ENCODE data around the gene PIGS. TPM values are rescaled to one million over a fixed set of nuclear protein-coding genes. Genes with fewer than 3 reads are reported as not detected.

The PIGS gene
- total RNA-seq = 43.0 and 62.8 TPM in 2 replicates

GRCh38 chr17:28571361-28572122, at the start of gene PIGS:
Gene PIGS, minus strand, starts transcription at chr17:28571524. Its CDS starts 28 bp downstream, at chr17:28571496.

GRCh38 chr17:28613931-28614381, 42.6 kb upstream of the PIGS start, which contains the start of gene RSKR:
Gene RSKR, minus strand, starts transcription at chr17:28614185. Its CDS starts 24 bp downstream, at chr17:28614161.

GRCh38 chr17:28598799-28599310, 27.5 kb upstream of the PIGS start, which contains the start of gene SPAG5:
Gene SPAG5, minus strand, starts transcription at chr17:28599025. Its CDS starts 79 bp downstream, at chr17:28598946.

GRCh38 chr17:28576758-28577465, 5.6 kb upstream of the PIGS start, which contains the start of gene ALDOC:
Gene ALDOC, minus strand, starts transcription at chr17:28576895. Its CDS starts 1,363 bp downstream, at chr17:28575532.

GRCh38 chr17:28552176-28552999, 18.9 kb downstream of the PIGS start, which contains the start of gene UNC119:
Gene UNC119, minus strand, starts transcription at chr17:28552624. Its CDS starts 67 bp downstream, at chr17:28552557.

GRCh38 chr17:28505986-28506665, 65.2 kb downstream of the PIGS start, which contains the start of gene FOXN1:
Gene FOXN1, plus strand, starts transcription at chr17:28506348. Its CDS starts 17,622 bp downstream, at chr17:28523970.

Other genes with a start within 250 kb of the PIGS start
- gene IFT20, start 236.1 kb downstream of the PIGS start, total RNA-seq = 39.3 and 52.8 TPM in 2 replicates
- 47.9 and 50.8 TPM in 2 replicates for gene TNFAIP1, start 235.8 kb downstream of the PIGS start, total RNA-seq
- gene POLDIP2, start 214.0 kb downstream of the PIGS start, total RNA-seq = 79.1 and 98.4 TPM in 2 replicates
- gene SEBOX, start 206.3 kb downstream of the PIGS start, total RNA-seq = not detected in 2 replicates
- 0.07 and 0.13 TPM in 2 replicates for gene VTN, start 201.2 kb downstream of the PIGS start, total RNA-seq
- 4.4 and 5.8 TPM in 2 replicates for gene SARM1, start 199.8 kb downstream of the PIGS start, total RNA-seq
- 3.6 and 6.5 TPM in 2 replicates for gene SLC46A1, start 165.3 kb downstream of the PIGS start, total RNA-seq
- gene SLC13A2, start 97.9 kb downstream of the PIGS start, total RNA-seq = not detected in 2 replicates
- gene FOXN1, start 65.2 kb downstream of the PIGS start, total RNA-seq = not detected in 2 replicates
- gene UNC119, start 18.9 kb downstream of the PIGS start, total RNA-seq = 14.1 and 19.3 TPM in 2 replicates
- gene ALDOC, start 5.4 kb upstream of the PIGS start, total RNA-seq = 17.7 and 23.4 TPM in 2 replicates
- gene SPAG5, start 27.5 kb upstream of the PIGS start, total RNA-seq = 45.1 and 65.0 TPM in 2 replicates
- gene RSKR, start 42.7 kb upstream of the PIGS start, total RNA-seq = 12.6 and 12.7 TPM in 2 replicates
- 213 TPM in 2 replicates for gene BLTP2, start 73.6 kb upstream of the PIGS start, total RNA-seq
- 31.2 and 36.7 TPM in 2 replicates for gene SDF2, start 90.4 kb upstream of the PIGS start, total RNA-seq
- gene SUPT6H, start 90.7 kb upstream of the PIGS start, total RNA-seq = 55.9 and 65.0 TPM in 2 replicates
- 1.1 and 1.3 TPM in 2 replicates for gene PROCA1, start 140.4 kb upstream of the PIGS start, total RNA-seq
- 24.9 and 96.6 TPM in 2 replicates for gene RAB34, start 146.3 kb upstream of the PIGS start, total RNA-seq
- gene RPL23A, start 148.5 kb upstream of the PIGS start, total RNA-seq = 554 and 645 TPM in 2 replicates
- 0.93 and 1.0 TPM in 2 replicates for gene TLCD1, start 154.7 kb upstream of the PIGS start, total RNA-seq
- 1.1 and 1.5 TPM in 2 replicates for gene NEK8, start 157.3 kb upstream of the PIGS start, total RNA-seq
- gene TRAF4, start 172.5 kb upstream of the PIGS start, total RNA-seq = 24.6 and 27.9 TPM in 2 replicates

Data from thoracic aorta endothelial cell (primary cell).